ENCODE results near the gene UMODL1.

The UMODL1 gene

GRCh38 chr21:42085246-42086077 lies 14.3 kb downstream of the UMODL1 start:
- H3K36me3 Mint-ChIP-seq (ENCODE audit: low read depth), result no peaks in the 10 kb centered on the region
- H3K4me1 Mint-ChIP-seq, result peaks cover 10% of the 10 kb centered on the region
- H3K9me3 Mint-ChIP-seq, result peaks cover 2% of the 10 kb centered on the region
- TF ChIP-seq CTCF (IDR thresholded peaks at IDR 0.05; ENCODE audit: unreplicated experiment in 3 of 3), result no peak
- H3K4me3 Mint-ChIP-seq, result no peak overlapping the region
- H3K27ac Mint-ChIP-seq, result no peak overlapping the region
- peaks cover 3% of the 10 kb centered on the region for H3K27me3 Mint-ChIP-seq (ENCODE audit: low read depth)

DNA sequence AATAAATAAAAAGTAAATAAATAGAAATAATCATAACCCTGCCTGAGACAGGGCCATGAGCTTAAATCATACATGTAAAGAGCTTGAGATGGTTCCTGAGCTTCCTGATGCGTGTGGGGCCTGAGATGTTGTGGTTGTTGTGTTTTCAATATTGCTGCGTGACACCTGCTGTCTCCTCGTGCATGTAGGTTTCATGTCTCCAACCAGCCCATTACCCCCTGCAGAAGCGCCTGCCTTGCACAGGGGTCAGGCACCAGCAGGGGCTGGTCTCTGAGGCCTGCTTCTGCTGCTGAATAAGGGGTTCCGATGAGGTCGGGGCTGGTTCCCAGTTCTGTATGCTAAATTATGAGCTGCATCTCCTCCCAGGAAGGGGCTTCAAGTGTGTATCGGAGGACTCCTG lies 15.9 kb downstream of the UMODL1 start:
- H3K36me3 Mint-ChIP-seq (ENCODE audit: low read depth), result no peaks in the 10 kb centered on the region

GRCh38 chr21:42088148-42088547 lies 17.0 kb downstream of the UMODL1 start:
- Mint-ChIP-seq H3K4me1 (no peaks in the 10 kb centered on the region), H3K27ac (no peak overlapping the region), H3K4me3 (no peak overlapping the region), H3K27me3 (ENCODE audit: low read depth) (peaks cover 24% of the 10 kb centered on the region), H3K9me3 (peaks cover 2% of the 10 kb centered on the region), H3K36me3 (ENCODE audit: low read depth) (no peaks in the 10 kb centered on the region)
- TF ChIP-seq CTCF (IDR thresholded peaks at IDR 0.05; ENCODE audit: unreplicated experiment in 3 of 3), result no peak

More for the DNA sequence above, 15.9 kb downstream of the UMODL1 start:
- no peak for TF ChIP-seq CTCF (IDR thresholded peaks at IDR 0.05; ENCODE audit: unreplicated experiment in 3 of 3)
- peaks cover 2% of the 10 kb centered on the region for H3K9me3 Mint-ChIP-seq
- H3K4me1 Mint-ChIP-seq, result no peaks in the 10 kb centered on the region
- H3K4me3 Mint-ChIP-seq, result no peak overlapping the region
- H3K27ac Mint-ChIP-seq, result no peak overlapping the region
- peaks cover 14% of the 10 kb centered on the region for H3K27me3 Mint-ChIP-seq (ENCODE audit: low read depth)

DNA sequence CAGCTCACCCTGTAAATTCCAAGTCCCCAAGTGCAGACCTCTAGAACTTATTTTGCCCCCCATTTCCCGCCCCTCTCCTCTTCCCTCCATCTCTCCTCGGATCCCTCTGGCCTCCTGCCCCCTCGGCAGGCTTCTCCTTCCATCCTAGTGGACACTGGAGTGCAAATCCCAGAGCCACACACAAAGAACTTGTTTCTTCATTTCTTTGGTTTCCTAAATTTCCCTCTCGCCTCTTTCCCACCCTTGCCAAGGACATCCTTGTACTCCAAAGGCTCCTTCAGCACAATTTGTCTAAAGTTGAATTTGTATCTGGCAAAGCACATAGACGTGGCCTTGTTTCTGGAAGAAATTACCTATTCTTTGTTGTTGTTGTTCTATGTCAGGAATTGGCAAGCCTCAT lies 17.5 kb downstream of the UMODL1 start:
- H3K36me3 Mint-ChIP-seq (ENCODE audit: low read depth), result no peaks in the 10 kb centered on the region
- no peak overlapping the region for H3K4me3 Mint-ChIP-seq
- H3K27ac Mint-ChIP-seq, result no peak overlapping the region
- H3K9me3 Mint-ChIP-seq, result peaks cover 2% of the 10 kb centered on the region
- H3K4me1 Mint-ChIP-seq, result no peaks in the 10 kb centered on the region
- TF ChIP-seq CTCF (IDR thresholded peaks at IDR 0.05; ENCODE audit: unreplicated experiment in 3 of 3), result no peak
- H3K27me3 Mint-ChIP-seq (ENCODE audit: low read depth), result peaks cover 21% of the 10 kb centered on the region

- Mint-ChIP-seq H3K4me1 (no peaks in the 10 kb centered on the region), H3K27me3 (ENCODE audit: low read depth) (peaks cover 26% of the 10 kb centered on the region), H3K9me3 (peaks cover 2% of the 10 kb centered on the region), H3K36me3 (ENCODE audit: low read depth) (no peaks in the 10 kb centered on the region), H3K4me3 (no peak overlapping the region), H3K27ac (no peak overlapping the region)
- TF ChIP-seq CTCF (IDR thresholded peaks at IDR 0.05; ENCODE audit: unreplicated experiment in 3 of 3), result no peak
These were observed 18.0 kb downstream of the UMODL1 start for GRCh38 chr21:42089093-42089631.
